Panc1 (cell line): ENCODE data around the gene TREML4.

Experiments
- POLR2AphosphoS5 ChIP-seq: IDR thresholded peaks from 2 replicates; pipeline ENCODE4 v1.6.1; 2012; ENCODE audit warnings: mild to moderate bottlenecking, low read depth, low read length, moderate library complexity
- TCF7L2 ChIP-seq: IDR thresholded peaks from 2 replicates; pipeline ENCODE4 v1.6.1; 2011; ENCODE audit warnings: mild to moderate bottlenecking, low read depth, low read length, inconsistent platforms
- TF ChIP-seq, protein P1 (sequence below): fragments of 450-650 bp; IDR thresholded peaks from 2 replicates; pipeline ENCODE4 v1.5.1; 2017; ENCODE audit warnings: mild to moderate bottlenecking
- TF ChIP-seq, protein P2 (sequence below), 2 experiments: IDR thresholded peaks; 2 replicates each; pipeline ENCODE4 v1.6.1; 2011 to 2012; ENCODE audit warnings: low read depth in 2 of 2, control low read depth in 1 of 2, low read length in 1 of 2, mild to moderate bottlenecking in 1 of 2, moderate library complexity in 1 of 2; ENCODE audit not compliant: insufficient read depth in 1 of 2

DNA sequence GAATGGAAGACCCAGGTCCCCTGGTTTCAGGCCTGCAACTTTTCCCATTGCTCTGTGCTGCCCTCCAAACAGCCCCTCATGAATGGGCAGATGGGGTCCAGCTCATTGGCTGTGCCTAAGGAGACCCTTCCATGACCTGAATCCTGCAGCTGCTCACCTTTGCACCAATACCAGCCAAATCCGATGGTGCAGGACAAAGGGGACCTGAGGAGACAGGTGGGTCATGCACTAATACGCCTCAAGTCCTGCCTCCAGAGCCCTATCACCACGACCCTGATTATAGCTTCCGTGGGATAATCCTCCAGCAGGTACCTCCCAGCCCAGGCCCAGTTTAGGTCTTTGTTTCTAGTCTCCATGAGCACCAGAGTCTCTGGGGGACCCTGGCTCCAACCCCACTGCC, 41.6 kb downstream of the TREML4 start:
- TF ChIP-seq, protein P1, sequence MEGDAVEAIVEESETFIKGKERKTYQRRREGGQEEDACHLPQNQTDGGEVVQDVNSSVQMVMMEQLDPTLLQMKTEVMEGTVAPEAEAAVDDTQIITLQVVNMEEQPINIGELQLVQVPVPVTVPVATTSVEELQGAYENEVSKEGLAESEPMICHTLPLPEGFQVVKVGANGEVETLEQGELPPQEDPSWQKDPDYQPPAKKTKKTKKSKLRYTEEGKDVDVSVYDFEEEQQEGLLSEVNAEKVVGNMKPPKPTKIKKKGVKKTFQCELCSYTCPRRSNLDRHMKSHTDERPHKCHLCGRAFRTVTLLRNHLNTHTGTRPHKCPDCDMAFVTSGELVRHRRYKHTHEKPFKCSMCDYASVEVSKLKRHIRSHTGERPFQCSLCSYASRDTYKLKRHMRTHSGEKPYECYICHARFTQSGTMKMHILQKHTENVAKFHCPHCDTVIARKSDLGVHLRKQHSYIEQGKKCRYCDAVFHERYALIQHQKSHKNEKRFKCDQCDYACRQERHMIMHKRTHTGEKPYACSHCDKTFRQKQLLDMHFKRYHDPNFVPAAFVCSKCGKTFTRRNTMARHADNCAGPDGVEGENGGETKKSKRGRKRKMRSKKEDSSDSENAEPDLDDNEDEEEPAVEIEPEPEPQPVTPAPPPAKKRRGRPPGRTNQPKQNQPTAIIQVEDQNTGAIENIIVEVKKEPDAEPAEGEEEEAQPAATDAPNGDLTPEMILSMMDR: no peak
- TF ChIP-seq POLR2AphosphoS5 (no peak), TCF7L2 (no peak)
- TF ChIP-seq, protein P2, sequence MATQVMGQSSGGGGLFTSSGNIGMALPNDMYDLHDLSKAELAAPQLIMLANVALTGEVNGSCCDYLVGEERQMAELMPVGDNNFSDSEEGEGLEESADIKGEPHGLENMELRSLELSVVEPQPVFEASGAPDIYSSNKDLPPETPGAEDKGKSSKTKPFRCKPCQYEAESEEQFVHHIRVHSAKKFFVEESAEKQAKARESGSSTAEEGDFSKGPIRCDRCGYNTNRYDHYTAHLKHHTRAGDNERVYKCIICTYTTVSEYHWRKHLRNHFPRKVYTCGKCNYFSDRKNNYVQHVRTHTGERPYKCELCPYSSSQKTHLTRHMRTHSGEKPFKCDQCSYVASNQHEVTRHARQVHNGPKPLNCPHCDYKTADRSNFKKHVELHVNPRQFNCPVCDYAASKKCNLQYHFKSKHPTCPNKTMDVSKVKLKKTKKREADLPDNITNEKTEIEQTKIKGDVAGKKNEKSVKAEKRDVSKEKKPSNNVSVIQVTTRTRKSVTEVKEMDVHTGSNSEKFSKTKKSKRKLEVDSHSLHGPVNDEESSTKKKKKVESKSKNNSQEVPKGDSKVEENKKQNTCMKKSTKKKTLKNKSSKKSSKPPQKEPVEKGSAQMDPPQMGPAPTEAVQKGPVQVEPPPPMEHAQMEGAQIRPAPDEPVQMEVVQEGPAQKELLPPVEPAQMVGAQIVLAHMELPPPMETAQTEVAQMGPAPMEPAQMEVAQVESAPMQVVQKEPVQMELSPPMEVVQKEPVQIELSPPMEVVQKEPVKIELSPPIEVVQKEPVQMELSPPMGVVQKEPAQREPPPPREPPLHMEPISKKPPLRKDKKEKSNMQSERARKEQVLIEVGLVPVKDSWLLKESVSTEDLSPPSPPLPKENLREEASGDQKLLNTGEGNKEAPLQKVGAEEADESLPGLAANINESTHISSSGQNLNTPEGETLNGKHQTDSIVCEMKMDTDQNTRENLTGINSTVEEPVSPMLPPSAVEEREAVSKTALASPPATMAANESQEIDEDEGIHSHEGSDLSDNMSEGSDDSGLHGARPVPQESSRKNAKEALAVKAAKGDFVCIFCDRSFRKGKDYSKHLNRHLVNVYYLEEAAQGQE (IDR thresholded peaks at IDR 0.05; ENCODE audit: insufficient read depth in 1 of 2, low read depth in 2 of 2, low read length in 1 of 2): no peak
